Midbrain (tissue), 1 donor: Measurements from ENCODE around the gene CDC42EP2.

ENCODE experiments used
- DNase-seq: peaks from one replicate; lab custom pipeline; 2025; lab: John Stamatoyannopoulos, UW

Gene CDC42EP2

GRCh38 chr11:65356394-65356972 lies 41.8 kb downstream of the CDC42EP2 start:
- DNase-seq: no peak

- DNase-seq: no peak
Measured at GRCh38 chr11:65357856-65358356, 43.2 kb downstream of the CDC42EP2 start.

GRCh38 chr11:65362320-65362931 lies 47.8 kb downstream of the CDC42EP2 start:
- DNase-seq: no peak

GRCh38 chr11:65362966-65363365 lies 48.3 kb downstream of the CDC42EP2 start:
- DNase-seq: no peak

- no peak for DNase-seq
Measured at GRCh38 chr11:65363770-65364169, 49.1 kb downstream of the CDC42EP2 start.

- DNase-seq: peak; percentile 43
Measured at GRCh38 chr11:65366340-65366773, 51.7 kb downstream of the CDC42EP2 start.

- no peak for DNase-seq
Measured at GRCh38 chr11:65370659-65371049, 56.0 kb downstream of the CDC42EP2 start.
